NCI-H510A (cell line): Measurements from ENCODE around the gene HNMT.

ENCODE experiments used
- DNase-seq: peaks from one replicate; lab custom pipeline; 2025; lab: John Stamatoyannopoulos, UW

The HNMT gene

GRCh38 chr2:138012082-138012481, 47.8 kb downstream of the HNMT start:
- DNase-seq: no peak

- no peak for DNase-seq
Measured at GRCh38 chr2:138012968-138013367, 48.7 kb downstream of the HNMT start.

- no peak for DNase-seq
Measured at GRCh38 chr2:138013639-138014038, 49.4 kb downstream of the HNMT start.

- DNase-seq: no peak
Measured at GRCh38 chr2:138015494-138015893, 51.2 kb downstream of the HNMT start.

GRCh38 chr2:138016351-138017087, 52.2 kb downstream of the HNMT start:
- DNase-seq: no peak

GRCh38 chr2:138017824-138018223, 53.6 kb downstream of the HNMT start:
- DNase-seq: no peak

GRCh38 chr2:138018866-138019688, 54.8 kb downstream of the HNMT start:
- no peak for DNase-seq

- DNase-seq: no peak
Measured at GRCh38 chr2:138020432-138020831, 56.2 kb downstream of the HNMT start.

GRCh38 chr2:138021154-138021553, 56.9 kb downstream of the HNMT start:
- DNase-seq: no peak

GRCh38 chr2:138023298-138023697, 59.0 kb downstream of the HNMT start:
- DNase-seq: no peak

- no peak for DNase-seq
Measured at GRCh38 chr2:138023976-138024375, 59.7 kb downstream of the HNMT start.

GRCh38 chr2:138026111-138027020, 62.1 kb downstream of the HNMT start:
- no peak for DNase-seq

- DNase-seq: no peak
Measured at GRCh38 chr2:138028538-138028937, 64.3 kb downstream of the HNMT start.

- DNase-seq: no peak
Measured at GRCh38 chr2:138029276-138029675, 65.0 kb downstream of the HNMT start.

- DNase-seq: no peak
Measured at GRCh38 chr2:138030459-138030858, 66.2 kb downstream of the HNMT start.

- no peak for DNase-seq
Measured at GRCh38 chr2:138032334-138032733, 68.1 kb downstream of the HNMT start.

GRCh38 chr2:138034536-138034935, 70.3 kb downstream of the HNMT start:
- DNase-seq: no peak

GRCh38 chr2:138035608-138036217, 71.4 kb downstream of the HNMT start:
- no peak for DNase-seq

- DNase-seq: no peak
Measured at GRCh38 chr2:138036522-138036921, 72.2 kb downstream of the HNMT start.

GRCh38 chr2:138037090-138037489, 72.8 kb downstream of the HNMT start:
- no peak for DNase-seq

- DNase-seq: no peak
Measured at GRCh38 chr2:138040616-138041015, 76.3 kb downstream of the HNMT start.

GRCh38 chr2:138042311-138042710, 78.0 kb downstream of the HNMT start:
- no peak for DNase-seq
